ENCODE data around the gene ITGA5.

GRCh38 chr12:54358945-54359761, 59.9 kb downstream of the ITGA5 start:
- TF ChIP-seq POLR2AphosphoS5 (IDR thresholded peaks at IDR 0.05; ENCODE audit: low read depth, low read length): no peak
- TF ChIP-seq POLR2A (IDR thresholded peaks at IDR 0.05; ENCODE audit: low read depth, low read length): 0 out of 2 replicates have a peak, but pooled peaks have one; percentile 36
- no peak for TF ChIP-seq TAF1 (IDR thresholded peaks at IDR 0.05; ENCODE audit: low read depth, low read length)
- TF ChIP-seq SPI1 (IDR thresholded peaks at IDR 0.05; ENCODE audit: low read depth, low read length): no peak
- no peak for TF ChIP-seq PAX5 (IDR thresholded peaks at IDR 0.05; ENCODE audit: insufficient read depth, low read length, severe bottlenecking)
- no peak for TF ChIP-seq POU2F2 (IDR thresholded peaks at IDR 0.05; ENCODE audit: low read depth, low read length)

All from GM12891 (cell line).